Measurements from ENCODE around the gene ARL3. TPM values are rescaled to one million over a fixed set of nuclear protein-coding genes. Genes with fewer than 3 reads are reported as not detected.

Gene ARL3
- total RNA-seq, 1 donor: 6.0 TPM

- DNase-seq (ENCODE audit: low read depth): no peak
- no peak overlapping the region for H3K4me3 ChIP-seq (ENCODE audit: low read depth, low read length)
- no peak for TF ChIP-seq CTCF (IDR thresholded peaks at IDR 0.05; ENCODE audit: insufficient read depth, low read depth, low read length)
Measured at GRCh38 chr10:102656791-102657371, 57.3 kb downstream of the ARL3 start.

- no peak for DNase-seq (ENCODE audit: low read depth)
- H3K4me3 ChIP-seq (ENCODE audit: low read depth, low read length): no peak overlapping the region
- TF ChIP-seq CTCF (IDR thresholded peaks at IDR 0.05; ENCODE audit: insufficient read depth, low read depth, low read length): no peak
Measured at GRCh38 chr10:102656026-102656425, 58.2 kb downstream of the ARL3 start.

GRCh38 chr10:102654969-102655368 is 59.2 kb downstream of the ARL3 start:
- no peak for DNase-seq (ENCODE audit: low read depth)
- no peak for TF ChIP-seq CTCF (IDR thresholded peaks at IDR 0.05; ENCODE audit: insufficient read depth, low read depth, low read length)
- no peak overlapping the region for H3K4me3 ChIP-seq (ENCODE audit: low read depth, low read length)

GRCh38 chr10:102654566-102654965 is 59.6 kb downstream of the ARL3 start:
- no peak for DNase-seq (ENCODE audit: low read depth)
- TF ChIP-seq CTCF (IDR thresholded peaks at IDR 0.05; ENCODE audit: insufficient read depth, low read depth, low read length): no peak
- H3K4me3 ChIP-seq (ENCODE audit: low read depth, low read length): no peak overlapping the region

GRCh38 chr10:102653060-102653459 is 61.1 kb downstream of the ARL3 start:
- H3K4me3 ChIP-seq (ENCODE audit: low read depth, low read length): no peak overlapping the region
- no peak for DNase-seq (ENCODE audit: low read depth)
- no peak for TF ChIP-seq CTCF (IDR thresholded peaks at IDR 0.05; ENCODE audit: insufficient read depth, low read depth, low read length)

GRCh38 chr10:102652170-102652916 is 61.9 kb downstream of the ARL3 start:
- DNase-seq (ENCODE audit: low read depth): no peak
- no peak for TF ChIP-seq CTCF (IDR thresholded peaks at IDR 0.05; ENCODE audit: insufficient read depth, low read depth, low read length)
- H3K4me3 ChIP-seq (ENCODE audit: low read depth, low read length): no peak overlapping the region
